CD14-positive monocyte (primary cell): ENCODE results near the gene RPL38. TPM values are rescaled to one million over a fixed set of nuclear protein-coding genes. Genes with fewer than 3 reads are reported as not detected.

Source experiments
- DNase-seq, 3 donors: peaks; one replicate each; pipeline ENCODE4 v3.0.0-alpha.2; 2011 to 2022
- H2AFZ ChIP-seq: 2 replicates; pipeline ENCODE4 v1.6.0; 2012; ENCODE audit warnings: mild to moderate bottlenecking, low read depth, low read length, inconsistent platforms; ENCODE audit not compliant: insufficient read depth, poor library complexity, severe bottlenecking
- H3K27ac ChIP-seq, 2 donors: 1 replicate in 1 of 2; 2 replicates in 1 of 2; pipeline ENCODE4 v1.5.1; 2012 to 2013; ENCODE audit warnings: low read length in 2 of 2, control low read depth in 1 of 2, inconsistent platforms in 1 of 2, low read depth in 1 of 2, mild to moderate bottlenecking in 1 of 2
- H3K27me3 ChIP-seq, 2 donors: one replicate each; pipeline versions ENCODE4 v1.6.0 to v1.6.1; 2011 to 2013; ENCODE audit warnings: low read length in 2 of 2; ENCODE audit not compliant: control insufficient read depth in 2 of 2, insufficient read depth in 2 of 2
- H3K36me3 ChIP-seq, 2 donors: replicated peaks in 1 of 2; 1 replicate in 1 of 2; 2 replicates in 1 of 2; pipeline versions ENCODE4 v1.5.1 to v1.6.1; 2012 to 2013; ENCODE audit warnings: low read length in 2 of 2, control low read depth in 1 of 2, inconsistent platforms in 1 of 2, mild to moderate bottlenecking in 1 of 2; ENCODE audit not compliant: insufficient read depth in 2 of 2, control insufficient read depth in 1 of 2
- H3K4me1 ChIP-seq, 2 donors: 1 replicate in 1 of 2; 2 replicates in 1 of 2; pipeline versions ENCODE4 v1.5.1 to v1.6.1; 2012 to 2013; ENCODE audit warnings: low read length in 2 of 2, control low read depth in 1 of 2, inconsistent platforms in 1 of 2, mild to moderate bottlenecking in 1 of 2, moderate library complexity in 1 of 2; ENCODE audit not compliant: insufficient read depth in 2 of 2, control insufficient read depth in 1 of 2
- H3K4me2 ChIP-seq: replicated peaks from 2 replicates; pipeline ENCODE3; 2012; ENCODE audit warnings: low read length, moderate library complexity, mild to moderate bottlenecking; ENCODE audit not compliant: poor library complexity, severe bottlenecking; ENCODE audit errors: extremely low read depth
- H3K4me3 ChIP-seq, 3 experiments: fragments of 200-600 bp in 1 of 3; sonication (generic) in 1 of 3; replicated peaks in 1 of 3; 1 replicate in 2 of 3; 2 replicates in 1 of 3; pipeline ENCODE4 v1.5.1; 2011 to 2013; ENCODE audit warnings: low read length in 3 of 3, mild to moderate bottlenecking in 3 of 3, control low read depth in 2 of 3, low read depth in 2 of 3, inconsistent platforms in 1 of 3, moderate library complexity in 1 of 3
- H3K79me2 ChIP-seq: 2 replicates; pipeline ENCODE4 v1.6.0; 2012; ENCODE audit warnings: mild to moderate bottlenecking, control low read depth, inconsistent platforms, low read length, moderate library complexity; ENCODE audit not compliant: insufficient read depth
- H3K9ac ChIP-seq: 2 replicates; pipeline ENCODE4 v1.6.0; 2017; ENCODE audit warnings: low read length, mild to moderate bottlenecking; ENCODE audit not compliant: insufficient read depth, poor library complexity, severe bottlenecking
- H3K9me3 ChIP-seq, 2 donors: replicated peaks in 1 of 2; 1 replicate in 1 of 2; 2 replicates in 1 of 2; pipeline versions ENCODE4 v1.5.1 to v1.6.1; 2012 to 2013; ENCODE audit warnings: low read length in 2 of 2, control low read depth in 1 of 2; ENCODE audit not compliant: control insufficient read depth in 1 of 2, insufficient read depth in 1 of 2
- H4K20me1 ChIP-seq: 2 replicates; pipeline ENCODE4 v1.6.0; 2012; ENCODE audit warnings: mild to moderate bottlenecking, low read length, control low read depth, moderate library complexity; ENCODE audit not compliant: insufficient read depth
- H3K27ac Mint-ChIP-seq, 7 donors: one replicate each; pipeline ENCODE4 v1.8.0; 2020; ENCODE audit warnings: mild to moderate bottlenecking in 7 of 7, mixed read lengths in 7 of 7, moderate library complexity in 6 of 7, inconsistent platforms in 2 of 7
- H3K27me3 Mint-ChIP-seq, 3 donors: one replicate each; pipeline ENCODE4 v1.8.0; 2021 to 2022; ENCODE audit warnings: low read depth in 3 of 3, mild to moderate bottlenecking in 3 of 3, mixed read lengths in 3 of 3, moderate library complexity in 3 of 3, inconsistent platforms in 1 of 3
- H3K36me3 Mint-ChIP-seq, 2 donors: one replicate each; pipeline ENCODE4 v1.8.0; 2020; ENCODE audit warnings: mixed read lengths in 2 of 2, inconsistent platforms in 1 of 2, mild to moderate bottlenecking in 1 of 2
- H3K4me1 Mint-ChIP-seq: one replicate; pipeline ENCODE4 v1.8.0; 2020; ENCODE audit warnings: mild to moderate bottlenecking, mixed read lengths
- H3K4me3 Mint-ChIP-seq, 2 donors: one replicate each; pipeline ENCODE4 v1.8.0; 2020; ENCODE audit warnings: mild to moderate bottlenecking in 2 of 2, mixed read lengths in 2 of 2, moderate library complexity in 1 of 2
- H3K9me3 Mint-ChIP-seq, 7 donors: one replicate each; pipeline ENCODE4 v1.8.0; 2020 to 2022; ENCODE audit warnings: mixed read lengths in 7 of 7, mild to moderate bottlenecking in 6 of 7, moderate library complexity in 6 of 7, inconsistent platforms in 2 of 7
- CTCF ChIP-seq: fragments of 200-600 bp; IDR thresholded peaks from one replicate; pipeline ENCODE4 v1.8.0; 2022; ENCODE audit warnings: antibody characterized with exemption, mild to moderate bottlenecking
- WGBS: methylation state at CpG from one replicate; pipeline ENCODE4 v1.1.5; 2013; ENCODE audit warnings: missing lambda C conversion rate; ENCODE audit not compliant: insufficient coverage; 5-methylcytosine and 5-hydroxymethylcytosine counted together
- intact Hi-C, 2 donors: fragments of 100-400 bp; cut with micrococcal nuclease; formaldehyde crosslinking; loops; one replicate each; pipeline versions ENCODE4 v1.15.0 to v1.15.1; 2023
- polyA plus RNA-seq, 3 donors: library from polyadenylated mRNA; depleted of rRNA in 1 of 3; unstranded in 2 of 3; stranded (reverse) in 1 of 3; fragments of 300-500 nt in 2 of 3; fragments of >200 nt in 1 of 3; fragmentation: Illumina TruSeq in 2 of 3; gene quantifications; 1 replicate in 2 of 3; 2 replicates in 1 of 3; pipeline ENCODE4 v1.2.3, GENCODE V29; 2012 to 2021

Gene RPL38
- polyA plus RNA-seq, 3 donors, result 379 to 1,070 (median 919) TPM

- TF ChIP-seq CTCF, result no peak
- Histone ChIP-seq H3K36me3 (peaks cover 40 to 49% of the 10 kb centered on the region in 2 donors), H2AFZ (no peak overlapping the region), H3K4me1 (peaks cover 17 to 21% of the 10 kb centered on the region in 2 donors), H3K4me2 (peak overlapping the region; percentile 88), H3K9me3 (no peaks in the 10 kb centered on the region), H3K9ac (peak overlapping the region; percentile 81), H4K20me1 (peaks cover 59% of the 10 kb centered on the region), H3K4me3 (peak overlapping the region; percentile 82 to 85 (median 84)), H3K79me2 (peaks cover 58% of the 10 kb centered on the region), H3K27ac (peak overlapping the region in 1 of 2 donors; percentile 76), H3K27me3 (peaks cover 0 to 14% of the 10 kb centered on the region in 2 donors)
- peaks cover 0 to 2% (median 0%) of the 10 kb centered on the region in 7 donors for H3K9me3 Mint-ChIP-seq
- peaks cover 5 to 25% (median 17%) of the 10 kb centered on the region in 3 donors for H3K27me3 Mint-ChIP-seq
- H3K4me1 Mint-ChIP-seq, result peaks cover 38% of the 10 kb centered on the region
- 93% methylated on average over 4 of the region's 14 CpGs for WGBS
- H3K4me3 Mint-ChIP-seq, result peak overlapping the region; percentile 99
- H3K27ac Mint-ChIP-seq, result peak overlapping the region; percentile 89 to 98 (median 94)
- peaks cover 36 to 43% of the 10 kb centered on the region in 2 donors for H3K36me3 Mint-ChIP-seq
- DNase-seq, result no peak
- intact Hi-C loops, result loop anchor here in 1 of 2 donors (5.0 kb wide), 1 partner anchor 33 kb away; no protein-coding TSS in a partner anchor
Observed at GRCh38 chr17:74204474-74204873, 996 bp downstream of the RPL38 start.

DNA sequence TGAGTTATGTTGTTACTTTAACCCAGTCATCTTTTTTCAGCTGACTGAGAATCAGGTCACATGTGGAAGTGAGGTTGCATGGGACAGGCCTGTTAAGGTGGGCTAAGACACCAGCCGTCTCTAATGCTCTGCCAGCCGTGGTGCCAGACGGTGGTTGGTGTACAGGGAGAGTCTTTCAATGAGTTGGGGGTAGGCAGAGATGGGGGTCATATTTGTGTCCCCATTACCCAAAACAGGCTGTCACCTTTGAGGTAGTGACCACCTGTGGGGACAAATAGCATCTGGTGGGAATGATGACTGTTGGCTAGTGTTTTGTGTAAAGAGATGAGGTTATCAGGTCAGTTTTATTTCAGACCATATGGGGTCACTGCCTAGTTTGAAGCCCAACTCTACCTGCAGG lies 1.8 kb downstream of the RPL38 start:
- Histone ChIP-seq H3K79me2 (peaks cover 65% of the 10 kb centered on the region), H3K36me3 (peaks cover 48 to 57% of the 10 kb centered on the region in 2 donors)
- H3K4me1 Mint-ChIP-seq, result peaks cover 38% of the 10 kb centered on the region

More for the DNA sequence above, 1.8 kb downstream of the RPL38 start:
- Mint-ChIP-seq H3K9me3 (peaks cover 0 to 2% (median 0%) of the 10 kb centered on the region in 7 donors), H3K4me3 (peak overlapping the region in 1 of 2 donors; percentile 51), H3K36me3 (peaks cover 43 to 51% of the 10 kb centered on the region in 2 donors), H3K27me3 (peaks cover 5 to 17% (median 17%) of the 10 kb centered on the region in 3 donors), H3K27ac (peak overlapping the region in 4 of 7 donors; percentile 27 to 66 (median 52))
- WGBS, result 100% methylated on average over 3 of the region's 3 CpGs
- Histone ChIP-seq H2AFZ (no peak overlapping the region), H3K4me3 (no peak overlapping the region), H3K9me3 (no peaks in the 10 kb centered on the region), H3K27ac (no peak overlapping the region), H3K4me2 (no peak overlapping the region), H3K9ac (no peak overlapping the region), H3K27me3 (peaks cover 0 to 11% of the 10 kb centered on the region in 2 donors), H3K4me1 (peaks cover 18 to 21% of the 10 kb centered on the region in 2 donors), H4K20me1 (peaks cover 67% of the 10 kb centered on the region)
- no peak for DNase-seq
- TF ChIP-seq CTCF, result no peak
- intact Hi-C loops, result no loop called here
